HG03066 (cell line): ENCODE measurements around the gene FAT2.
A peak's percentile ranks its signal among the peaks of the same experiment; 100 is the strongest.
"Not testable (repeated sequence)": the region's sequence is repeated elsewhere in the genome, so short reads cannot be mapped to it uniquely, and the experiment has no call there.

Source experiments
- ATAC-seq: cut with Tn5 transposase; IDR thresholded peaks from one replicate; pipeline ENCODE4 v1.9.1; 2021; ENCODE audit warnings: low read depth; ENCODE audit not compliant: unreplicated experiment

Gene FAT2

DNA sequence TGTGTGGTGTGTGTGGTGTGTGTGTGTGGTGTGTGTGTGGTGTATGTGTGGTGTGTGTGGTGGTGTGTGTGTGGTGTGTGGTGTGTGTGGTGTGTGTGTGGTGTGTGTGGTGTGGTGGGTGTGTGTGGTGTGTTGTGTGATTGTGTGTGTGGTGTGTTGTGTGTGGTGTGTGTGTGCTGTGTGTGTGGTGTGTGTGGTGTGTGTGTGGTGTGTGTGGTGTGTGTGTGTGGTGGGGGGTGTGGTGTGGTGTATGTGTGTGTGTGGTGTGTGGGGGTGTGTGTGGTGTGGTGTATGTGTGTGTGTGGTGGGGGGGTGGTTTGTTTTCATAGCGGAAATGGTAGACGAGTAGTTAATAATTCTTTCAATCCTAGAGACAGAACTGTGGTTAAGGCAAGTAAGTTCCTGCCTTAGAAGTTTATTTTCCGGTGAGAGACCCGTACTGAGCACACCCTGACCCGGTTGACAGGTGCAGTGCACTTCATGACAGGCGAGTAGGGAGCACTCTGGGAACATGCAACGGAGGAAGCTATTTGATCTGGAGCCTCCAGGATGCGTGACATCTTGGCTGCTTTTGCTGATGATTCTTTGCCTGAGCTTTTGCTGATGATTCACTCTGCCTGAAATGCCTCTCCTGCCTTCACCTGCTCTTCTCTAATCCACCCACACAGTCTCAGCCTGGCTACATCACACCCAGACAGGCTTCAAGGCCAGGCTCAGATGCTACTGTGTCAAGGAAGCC, 21.7 kb upstream of the FAT2 start:
- peak; percentile 70 for ATAC-seq

DNA sequence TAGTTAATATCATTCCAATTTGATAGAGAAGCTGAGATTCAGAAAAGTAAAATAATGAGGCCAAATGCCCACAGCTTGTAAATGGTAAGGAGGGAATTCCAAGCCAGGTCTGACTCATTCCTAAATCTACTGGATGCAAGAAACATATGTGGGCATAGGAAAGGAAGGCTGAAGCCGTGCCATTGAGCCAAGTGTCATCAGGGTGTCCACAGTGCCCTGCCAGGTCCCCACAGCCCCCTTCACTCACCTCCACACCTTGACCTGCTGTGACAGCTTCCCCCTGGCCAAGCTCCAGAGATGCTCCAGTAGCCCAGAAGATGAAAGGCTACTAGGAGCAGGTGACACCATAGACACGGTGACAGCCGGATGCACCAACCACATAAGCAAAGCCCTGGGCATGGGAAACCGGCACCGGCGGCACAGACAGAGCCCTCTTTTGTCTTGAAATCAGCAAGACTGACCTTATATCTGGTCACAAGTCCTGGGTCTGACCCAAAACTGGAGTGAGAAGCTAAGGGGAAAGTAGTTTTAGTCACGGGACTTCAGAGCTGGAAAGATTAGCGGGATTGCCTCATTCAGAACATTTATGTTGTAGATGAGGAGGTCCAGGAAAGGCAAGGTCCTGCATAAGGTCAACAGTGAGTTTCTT, 20.1 kb upstream of the FAT2 start:
- ATAC-seq, result no peak

GRCh38 chr5:151608522-151608921, 17.4 kb upstream of the FAT2 start:
- no peak for ATAC-seq

DNA sequence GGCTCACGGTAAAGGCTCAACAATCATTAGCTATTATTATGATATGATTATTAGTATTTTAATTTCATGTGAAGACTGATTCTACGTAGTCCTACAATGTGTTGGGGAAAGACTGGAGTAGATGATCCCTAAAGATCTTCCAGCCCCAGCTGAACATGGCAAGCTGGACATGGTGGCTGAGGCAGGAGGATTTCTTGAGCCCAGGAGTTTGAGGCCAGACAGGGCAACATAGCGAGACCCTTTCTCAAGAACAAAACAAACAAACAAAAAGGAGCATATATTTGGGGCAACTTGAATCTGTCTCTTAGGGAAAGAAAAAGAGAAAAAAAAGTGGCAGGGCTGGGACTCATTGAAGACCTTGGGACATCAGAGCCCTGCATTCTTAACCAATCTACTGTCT, 16.2 kb upstream of the FAT2 start:
- ATAC-seq, result no peak

GRCh38 chr5:151605559-151605958, 14.4 kb upstream of the FAT2 start:
- ATAC-seq, result no peak

GRCh38 chr5:151602806-151603205, 11.7 kb upstream of the FAT2 start:
- ATAC-seq, result no peak

DNA sequence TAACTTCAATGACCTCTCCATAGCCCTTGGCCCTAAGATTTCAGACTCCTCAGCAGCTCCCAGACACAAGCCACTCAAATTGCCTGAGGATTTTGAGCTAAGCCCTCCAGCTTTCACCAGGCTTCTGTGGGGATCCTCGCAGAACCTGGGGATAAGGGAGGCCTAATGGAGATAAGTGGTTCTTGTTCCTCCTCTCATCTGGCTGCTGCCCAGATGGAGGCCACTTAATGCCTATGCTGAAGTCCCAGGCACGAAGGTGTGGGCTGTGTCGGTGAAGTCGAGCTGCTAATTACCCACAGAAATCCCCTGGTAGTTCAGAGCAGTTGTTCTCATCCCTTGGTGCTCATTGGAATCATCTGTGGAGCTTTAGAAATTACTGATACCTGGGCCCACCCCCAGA, 10.3 kb upstream of the FAT2 start:
- no peak for ATAC-seq

- ATAC-seq, result no peak
These were observed 9.0 kb upstream of the FAT2 start for GRCh38 chr5:151600069-151600665.

DNA sequence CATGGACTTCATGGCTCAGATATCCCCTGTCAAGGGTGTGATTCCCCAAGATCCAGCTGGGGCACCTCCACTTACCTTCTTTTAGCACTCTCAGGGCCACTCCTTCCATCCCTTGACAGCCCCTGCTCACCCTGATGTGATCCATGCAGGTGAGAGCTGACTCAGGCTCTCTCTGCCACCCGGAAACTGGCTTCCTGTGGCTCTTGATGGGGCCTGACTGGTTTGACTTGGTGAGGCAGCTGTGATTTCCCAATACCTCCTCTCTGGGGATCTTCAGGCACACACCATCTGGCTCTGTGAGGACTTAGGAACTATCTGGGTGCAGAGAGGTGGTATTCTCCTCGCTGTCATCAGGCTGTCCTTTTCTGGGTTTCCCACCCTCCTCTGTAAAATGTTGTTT, 7.9 kb upstream of the FAT2 start:
- no peak for ATAC-seq

- ATAC-seq, result no peak
These were observed 7.4 kb upstream of the FAT2 start for GRCh38 chr5:151598549-151598948.

DNA sequence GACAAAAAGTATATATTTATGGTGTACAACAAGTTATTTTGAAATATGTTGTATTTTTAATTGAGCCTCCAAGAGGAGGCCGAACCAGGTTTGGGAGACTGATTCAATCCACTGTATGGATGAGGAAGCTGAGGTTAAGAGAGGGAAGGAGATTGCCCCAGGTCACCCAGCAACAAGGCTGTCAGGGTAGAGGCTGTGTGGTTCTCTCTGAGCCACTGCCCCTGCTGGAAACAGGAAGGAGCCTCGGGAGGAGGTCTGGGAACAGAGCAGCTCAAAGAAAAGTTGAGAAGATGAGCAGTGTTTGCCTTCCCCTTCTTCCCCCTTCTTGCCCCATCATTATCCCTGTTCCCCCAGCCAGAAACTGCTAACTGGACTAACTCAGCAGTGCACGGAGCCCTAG, 6.6 kb upstream of the FAT2 start:
- no peak for ATAC-seq

- ATAC-seq, result no peak
These were observed 5.9 kb upstream of the FAT2 start for GRCh38 chr5:151596828-151597539.

DNA sequence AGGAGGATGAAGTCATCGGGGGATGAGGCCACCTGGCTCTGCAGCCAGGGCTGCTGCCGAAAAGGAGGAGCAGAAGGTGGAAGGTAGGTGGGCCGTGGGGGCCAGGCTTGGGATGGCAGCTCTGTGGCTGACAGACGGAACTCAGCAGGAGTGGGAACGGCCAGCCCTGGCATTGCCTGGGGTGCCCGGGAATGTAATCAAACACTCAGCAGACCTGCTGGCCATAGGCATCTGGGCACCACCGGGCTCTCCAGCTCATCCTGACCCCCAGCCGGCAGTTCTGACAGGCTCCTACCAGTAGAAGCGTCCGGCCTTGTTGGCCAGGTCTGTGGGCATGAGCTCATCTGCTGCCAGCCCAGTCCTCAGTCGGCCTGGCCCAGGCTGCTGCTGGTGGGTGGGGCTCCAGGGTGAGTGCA, 4.3 kb upstream of the FAT2 start:
- no peak for ATAC-seq

DNA sequence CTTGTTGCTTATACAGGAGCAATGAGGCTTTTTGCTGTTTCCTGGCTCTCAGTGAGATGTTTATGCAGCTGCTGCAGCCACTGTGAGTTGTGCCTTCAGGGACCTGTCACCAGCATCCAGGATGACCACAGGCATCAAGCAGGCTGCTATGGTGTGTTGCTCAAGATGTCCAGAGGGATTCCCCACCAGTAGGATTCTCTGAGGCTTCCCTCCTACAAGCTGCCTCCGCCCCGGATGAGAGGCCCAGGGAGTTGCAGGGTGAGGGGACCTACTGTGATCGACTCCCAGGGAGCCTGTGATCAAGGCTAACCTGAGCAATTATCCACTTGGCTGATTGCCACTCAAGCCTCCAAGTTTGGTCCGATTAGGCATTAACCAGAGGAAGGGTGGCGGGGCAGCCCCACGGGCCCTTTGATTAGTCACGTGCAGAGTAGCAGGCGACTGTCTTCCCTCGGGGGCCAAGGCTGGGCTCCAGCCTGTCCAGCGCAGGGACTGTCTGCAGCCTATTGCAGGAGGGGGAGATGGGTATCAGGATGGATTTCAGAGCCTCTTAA, 1.8 kb upstream of the FAT2 start:
- ATAC-seq, result peak; percentile 58

GRCh38 chr5:151589878-151590570, 1.1 kb downstream of the FAT2 start:
- ATAC-seq, result no peak

- no peak for ATAC-seq
These were observed 3.2 kb downstream of the FAT2 start for GRCh38 chr5:151587796-151588555.

- ATAC-seq, result no peak
These were observed 5.2 kb downstream of the FAT2 start for GRCh38 chr5:151585970-151586369.

DNA sequence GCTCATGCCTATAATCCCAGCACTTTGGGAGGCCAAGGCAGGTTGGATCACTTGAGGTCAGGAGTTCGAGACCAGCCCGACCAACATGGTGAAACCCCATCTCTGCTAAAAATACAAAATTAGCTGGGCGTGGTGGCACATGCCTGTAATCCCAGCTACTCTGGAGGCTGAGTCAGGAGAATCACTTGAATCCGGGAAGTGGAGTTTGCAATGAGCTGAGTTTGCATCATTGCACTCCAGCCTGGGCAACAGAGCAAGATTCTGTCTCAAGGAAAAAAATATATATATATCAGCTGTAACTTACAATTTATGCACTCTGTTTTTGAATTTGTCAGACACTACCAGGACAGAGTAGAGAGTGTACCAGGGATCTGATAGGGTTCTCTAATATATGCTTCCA, 5.8 kb downstream of the FAT2 start:
- ATAC-seq, result not testable (repeated sequence)

DNA sequence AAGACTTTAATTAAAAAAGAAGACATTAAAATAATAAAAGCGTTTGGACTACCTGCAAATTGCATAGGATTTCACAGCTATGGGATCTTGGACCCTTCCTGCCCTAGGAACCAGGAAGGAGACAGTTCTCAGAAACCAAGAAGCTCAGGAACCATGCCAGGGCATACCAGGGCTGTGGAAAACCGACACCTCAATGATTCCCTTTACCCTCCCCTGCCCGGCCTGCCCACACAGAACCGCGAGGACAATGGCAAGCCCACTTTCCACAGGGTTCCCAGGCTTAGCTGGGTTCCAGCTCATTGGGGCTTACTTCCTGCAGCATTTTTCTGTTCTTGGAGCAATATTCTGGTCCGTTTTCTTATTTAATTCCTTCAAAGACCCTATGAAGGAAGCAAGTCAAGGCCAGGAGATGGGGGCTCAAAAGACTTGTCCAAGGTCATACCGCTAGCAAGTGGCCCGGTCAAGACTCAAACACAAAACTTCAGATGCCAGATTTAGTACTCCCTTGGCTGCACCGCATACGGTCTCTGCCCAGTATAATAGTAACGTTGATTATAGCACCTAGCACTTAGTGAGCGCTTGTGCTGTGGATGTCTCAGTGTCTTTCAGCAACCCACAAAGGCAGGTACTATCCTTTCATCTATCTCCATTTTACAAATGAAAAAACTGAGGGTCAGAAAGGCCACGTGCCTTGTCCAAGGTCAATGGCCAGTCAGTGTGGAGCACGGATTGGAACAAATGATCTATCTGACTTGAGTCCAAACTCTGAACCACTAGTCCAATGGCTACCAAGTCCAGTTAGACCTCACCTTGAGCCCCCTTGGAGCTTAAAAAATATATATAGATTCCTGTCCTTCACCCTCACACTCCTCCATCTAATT, 6.8 kb downstream of the FAT2 start:
- ATAC-seq, result no peak
